ENCODE results near the gene DEAF1. TPM values are rescaled to one million over a fixed set of nuclear protein-coding genes. Genes with fewer than 3 reads are reported as not detected.
"Not testable (repeated sequence)": the region's sequence is repeated elsewhere in the genome, so short reads cannot be mapped to it uniquely, and the experiment has no call there.

The DEAF1 gene
- polyA plus RNA-seq, 2 donors: 20.3 to 42.4 TPM

- peaks cover 0 to 23% of the 10 kb centered on the region in 2 donors for H3K36me3 ChIP-seq (ENCODE audit: control insufficient read depth in 2 of 2, insufficient read depth in 2 of 2, low read length in 1 of 2)
- not testable (repeated sequence) for H3K27ac ChIP-seq (ENCODE audit: low read depth in 2 of 2, low read length in 1 of 2); H3K27me3 ChIP-seq (ENCODE audit: control insufficient read depth in 1 of 2, insufficient read depth in 2 of 2, low read length in 2 of 2); H3K4me3 ChIP-seq (ENCODE audit: low read depth in 1 of 2, low read length in 2 of 2); H3K4me1 ChIP-seq (ENCODE audit: control insufficient read depth in 2 of 2, insufficient read depth in 2 of 2, low read length in 1 of 2); H3K9me3 ChIP-seq (ENCODE audit: control insufficient read depth in 2 of 2, insufficient read depth in 1 of 2, low read depth in 1 of 2, low read length in 1 of 2)
- WGBS, 2 donors: 84 to 90% methylated on average over 12 of the region's 12 CpGs
Observed at GRCh38 chr11:654444-654843, 40.6 kb downstream of the DEAF1 start.

DNA sequence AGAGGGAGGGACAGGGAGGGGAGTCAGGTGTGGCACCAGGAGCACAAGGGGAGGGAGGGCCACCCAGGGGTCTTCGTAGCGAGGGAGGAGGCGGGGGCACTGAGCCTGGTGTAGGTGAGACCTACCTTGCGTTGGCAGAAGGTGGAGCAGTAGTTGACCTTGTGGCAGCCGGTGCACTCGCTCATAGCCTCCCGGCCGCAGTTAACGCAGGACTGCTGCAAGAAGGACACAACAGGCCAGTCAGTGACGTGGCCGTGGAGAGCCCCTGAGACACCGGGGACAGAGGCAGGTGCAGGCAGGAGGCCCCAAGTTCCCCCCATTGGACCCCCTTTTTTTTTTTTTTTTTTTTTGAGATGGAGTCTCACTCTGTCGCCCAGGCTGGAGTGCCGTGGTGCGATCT, 41.2 kb downstream of the DEAF1 start:
- WGBS, 2 donors: 86 to 91% methylated on average over 15 of the region's 15 CpGs
- Histone ChIP-seq H3K27ac (ENCODE audit: low read depth in 2 of 2, low read length in 1 of 2) (no peak overlapping the region), H3K36me3 (ENCODE audit: control insufficient read depth in 2 of 2, insufficient read depth in 2 of 2, low read length in 1 of 2) (peaks cover 0 to 21% of the 10 kb centered on the region in 2 donors), H3K4me1 (ENCODE audit: control insufficient read depth in 2 of 2, insufficient read depth in 2 of 2, low read length in 1 of 2) (no peaks in the 10 kb centered on the region), H3K4me3 (ENCODE audit: low read depth in 1 of 2, low read length in 2 of 2) (no peak overlapping the region), H3K27me3 (ENCODE audit: control insufficient read depth in 1 of 2, insufficient read depth in 2 of 2, low read length in 2 of 2) (no peaks in the 10 kb centered on the region), H3K9me3 (ENCODE audit: control insufficient read depth in 2 of 2, insufficient read depth in 1 of 2, low read depth in 1 of 2, low read length in 1 of 2) (no peaks in the 10 kb centered on the region)

DNA sequence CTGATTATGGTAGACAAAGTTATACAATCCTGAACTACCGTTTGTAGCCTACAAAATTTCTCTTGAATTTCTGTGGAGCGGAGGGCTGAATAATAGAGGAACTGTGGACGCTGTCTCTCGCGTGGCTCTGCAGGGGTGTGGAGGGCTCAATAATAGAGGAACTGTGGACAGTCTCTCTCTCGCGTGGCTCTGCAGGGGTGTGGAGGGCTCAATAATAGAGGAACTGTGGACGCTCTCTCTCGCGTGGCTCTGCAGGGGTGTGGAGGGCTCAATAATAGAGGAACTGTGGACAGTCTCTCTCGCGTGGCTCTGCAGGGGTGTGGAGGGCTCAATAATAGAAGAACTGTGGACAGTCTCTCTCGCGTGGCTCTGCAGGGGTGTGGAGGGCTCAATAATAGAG, 41.9 kb downstream of the DEAF1 start:
- H3K4me1 ChIP-seq (ENCODE audit: control insufficient read depth in 2 of 2, insufficient read depth in 2 of 2, low read length in 1 of 2); H3K4me3 ChIP-seq (ENCODE audit: low read depth in 1 of 2, low read length in 2 of 2); H3K27ac ChIP-seq (ENCODE audit: low read depth in 2 of 2, low read length in 1 of 2); H3K27me3 ChIP-seq (ENCODE audit: control insufficient read depth in 1 of 2, insufficient read depth in 2 of 2, low read length in 2 of 2); H3K9me3 ChIP-seq (ENCODE audit: control insufficient read depth in 2 of 2, insufficient read depth in 1 of 2, low read depth in 1 of 2, low read length in 1 of 2): not testable (repeated sequence)
- H3K36me3 ChIP-seq (ENCODE audit: control insufficient read depth in 2 of 2, insufficient read depth in 2 of 2, low read length in 1 of 2): peaks cover 0 to 18% of the 10 kb centered on the region in 2 donors
- 91 to 93% methylated on average over 14 of the region's 14 CpGs for WGBS, 2 donors

- Histone ChIP-seq H3K4me1 (ENCODE audit: control insufficient read depth in 2 of 2, insufficient read depth in 2 of 2, low read length in 1 of 2) (no peaks in the 10 kb centered on the region), H3K36me3 (ENCODE audit: control insufficient read depth in 2 of 2, insufficient read depth in 2 of 2, low read length in 1 of 2) (peaks cover 0 to 15% of the 10 kb centered on the region in 2 donors)
- 90 to 94% methylated on average over 10 of the region's 10 CpGs for WGBS, 2 donors
Observed at GRCh38 chr11:650482-650881, 44.5 kb downstream of the DEAF1 start.

DNA sequence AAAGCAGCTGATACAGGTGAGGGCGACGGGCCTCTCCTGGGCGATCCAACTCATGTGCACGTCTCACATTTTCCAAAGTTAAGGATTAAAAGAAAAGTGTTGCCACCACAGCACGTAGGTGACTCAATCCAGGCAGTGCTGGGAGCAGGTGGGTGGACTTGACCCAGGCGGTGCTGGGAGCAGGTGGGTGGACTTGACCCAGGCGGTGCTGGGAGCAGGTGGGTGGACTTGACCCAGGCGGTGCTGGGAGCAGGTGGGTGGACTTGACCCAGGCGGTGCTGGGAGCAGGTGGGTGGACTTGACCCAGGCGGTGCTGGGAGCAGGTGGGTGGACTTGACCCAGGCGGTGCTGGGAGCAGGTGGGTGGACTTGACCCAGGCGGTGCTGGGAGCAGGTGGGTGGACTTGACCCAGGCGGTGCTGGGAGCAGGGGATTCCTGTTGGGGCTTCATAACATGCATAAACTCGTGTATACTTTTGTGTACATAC, 47.3 kb downstream of the DEAF1 start:
- peaks cover 3 to 14% of the 10 kb centered on the region in 2 donors for H3K36me3 ChIP-seq (ENCODE audit: control insufficient read depth in 2 of 2, insufficient read depth in 2 of 2, low read length in 1 of 2)
- H3K27ac ChIP-seq (ENCODE audit: low read depth in 2 of 2, low read length in 1 of 2); H3K9me3 ChIP-seq (ENCODE audit: control insufficient read depth in 2 of 2, insufficient read depth in 1 of 2, low read depth in 1 of 2, low read length in 1 of 2); H3K27me3 ChIP-seq (ENCODE audit: control insufficient read depth in 1 of 2, insufficient read depth in 2 of 2, low read length in 2 of 2); H3K4me3 ChIP-seq (ENCODE audit: low read depth in 1 of 2, low read length in 2 of 2); H3K4me1 ChIP-seq (ENCODE audit: control insufficient read depth in 2 of 2, insufficient read depth in 2 of 2, low read length in 1 of 2): not testable (repeated sequence)
- WGBS, 2 donors: 82 to 84% methylated on average over 9 to 10 of the region's 14 CpGs

More at GRCh38 chr11:650482-650881, 44.5 kb downstream of the DEAF1 start:
- no peaks in the 10 kb centered on the region for H3K27me3 ChIP-seq (ENCODE audit: control insufficient read depth in 1 of 2, insufficient read depth in 2 of 2, low read length in 2 of 2)
- H3K27ac ChIP-seq (ENCODE audit: low read depth in 2 of 2, low read length in 1 of 2): no peak overlapping the region
- H3K4me3 ChIP-seq (ENCODE audit: low read depth in 1 of 2, low read length in 2 of 2): no peak overlapping the region
- no peaks in the 10 kb centered on the region for H3K9me3 ChIP-seq (ENCODE audit: control insufficient read depth in 2 of 2, insufficient read depth in 1 of 2, low read depth in 1 of 2, low read length in 1 of 2)

- no peak overlapping the region for H3K27ac ChIP-seq (ENCODE audit: low read depth in 2 of 2, low read length in 1 of 2)
- WGBS, 2 donors: 85 to 94% methylated on average over 14 of the region's 14 CpGs
- H3K4me3 ChIP-seq (ENCODE audit: low read depth in 1 of 2, low read length in 2 of 2): no peak overlapping the region
- H3K27me3 ChIP-seq (ENCODE audit: control insufficient read depth in 1 of 2, insufficient read depth in 2 of 2, low read length in 2 of 2): no peaks in the 10 kb centered on the region
- no peaks in the 10 kb centered on the region for H3K9me3 ChIP-seq (ENCODE audit: control insufficient read depth in 2 of 2, insufficient read depth in 1 of 2, low read depth in 1 of 2, low read length in 1 of 2)
- H3K4me1 ChIP-seq (ENCODE audit: control insufficient read depth in 2 of 2, insufficient read depth in 2 of 2, low read length in 1 of 2): peaks cover 0 to 4% of the 10 kb centered on the region in 2 donors
- H3K36me3 ChIP-seq (ENCODE audit: control insufficient read depth in 2 of 2, insufficient read depth in 2 of 2, low read length in 1 of 2): peaks cover 3 to 26% of the 10 kb centered on the region in 2 donors
Observed at GRCh38 chr11:646214-646613, 48.8 kb downstream of the DEAF1 start.

DNA sequence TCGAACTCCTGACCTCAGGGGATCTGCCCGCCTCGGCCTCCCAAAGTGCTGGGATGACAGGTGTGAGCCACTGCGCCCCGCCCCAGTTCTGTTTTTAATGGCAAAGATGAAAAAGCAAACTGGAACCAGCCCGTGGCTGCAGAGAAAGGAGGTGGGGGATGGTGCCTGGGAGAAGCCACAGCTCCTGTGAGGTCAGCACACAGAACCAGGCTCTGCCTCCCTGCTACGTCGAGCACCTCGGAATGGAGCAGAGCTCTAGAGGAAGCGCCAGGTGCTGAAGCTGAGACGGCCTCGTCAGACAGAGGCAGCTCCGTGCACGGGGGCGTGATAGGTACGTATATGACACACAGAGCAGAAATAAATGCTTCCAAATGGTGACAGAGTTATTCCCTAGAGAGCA, 49.5 kb downstream of the DEAF1 start:
- 83 to 87% methylated on average over 16 of the region's 16 CpGs for WGBS, 2 donors
- Histone ChIP-seq H3K4me3 (ENCODE audit: low read depth in 1 of 2, low read length in 2 of 2) (no peak overlapping the region), H3K36me3 (ENCODE audit: control insufficient read depth in 2 of 2, insufficient read depth in 2 of 2, low read length in 1 of 2) (peaks cover 3 to 24% of the 10 kb centered on the region in 2 donors), H3K27me3 (ENCODE audit: control insufficient read depth in 1 of 2, insufficient read depth in 2 of 2, low read length in 2 of 2) (no peaks in the 10 kb centered on the region), H3K4me1 (ENCODE audit: control insufficient read depth in 2 of 2, insufficient read depth in 2 of 2, low read length in 1 of 2) (peaks cover 0 to 4% of the 10 kb centered on the region in 2 donors), H3K27ac (ENCODE audit: low read depth in 2 of 2, low read length in 1 of 2) (no peak overlapping the region), H3K9me3 (ENCODE audit: control insufficient read depth in 2 of 2, insufficient read depth in 1 of 2, low read depth in 1 of 2, low read length in 1 of 2) (no peaks in the 10 kb centered on the region)

DNA sequence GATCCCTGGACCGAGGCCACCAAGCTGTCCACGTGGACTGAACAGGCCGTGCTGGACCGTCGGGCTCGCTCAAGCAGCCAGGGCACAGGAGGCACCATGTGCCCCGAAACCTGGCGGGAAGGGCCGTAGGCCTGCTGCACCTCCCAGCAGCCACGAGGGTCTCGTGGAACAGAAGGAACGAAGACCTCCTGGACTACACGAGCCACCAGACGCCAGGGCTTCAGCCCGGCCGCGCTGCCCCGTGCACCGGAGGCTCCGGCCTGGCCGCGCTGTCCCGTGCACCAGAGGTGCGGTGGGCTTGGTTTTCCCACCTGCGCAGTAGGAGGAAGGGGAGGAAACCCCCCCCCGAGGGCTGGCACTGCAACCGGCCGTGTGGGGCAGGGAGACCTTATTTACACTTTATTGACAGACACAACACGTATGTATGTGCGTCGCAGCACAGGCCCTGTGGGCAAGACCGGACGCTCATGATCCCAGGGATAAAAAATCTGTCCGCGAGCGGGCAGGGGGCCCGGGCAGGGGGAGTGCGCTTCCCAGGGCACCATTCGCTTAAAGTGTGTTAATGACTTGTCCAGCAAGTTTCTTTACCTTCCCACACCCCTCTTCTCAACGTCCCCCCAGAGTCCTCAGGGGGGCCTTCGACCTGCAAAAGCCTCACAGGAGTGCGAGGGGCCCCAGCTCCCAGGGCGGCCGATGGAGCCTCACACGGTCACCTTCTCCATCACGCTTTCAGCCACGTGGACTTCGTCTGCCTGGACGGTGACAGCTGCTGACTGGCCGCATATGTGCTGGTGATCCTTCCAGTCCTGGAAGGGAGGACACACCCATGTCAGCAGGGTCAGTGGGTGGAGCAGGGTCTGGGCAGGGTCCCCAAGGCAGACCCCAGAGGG, 50.9 kb downstream of the DEAF1 start:
- 89 to 90% methylated on average over 49 to 50 of the region's 50 CpGs for WGBS, 2 donors
- Histone ChIP-seq H3K4me3 (ENCODE audit: low read depth in 1 of 2, low read length in 2 of 2) (no peak overlapping the region), H3K27ac (ENCODE audit: low read depth in 2 of 2, low read length in 1 of 2) (no peak overlapping the region), H3K36me3 (ENCODE audit: control insufficient read depth in 2 of 2, insufficient read depth in 2 of 2, low read length in 1 of 2) (peaks cover 3 to 24% of the 10 kb centered on the region in 2 donors), H3K27me3 (ENCODE audit: control insufficient read depth in 1 of 2, insufficient read depth in 2 of 2, low read length in 2 of 2) (peaks cover 0 to 5% of the 10 kb centered on the region in 2 donors), H3K9me3 (ENCODE audit: control insufficient read depth in 2 of 2, insufficient read depth in 1 of 2, low read depth in 1 of 2, low read length in 1 of 2) (no peaks in the 10 kb centered on the region), H3K4me1 (ENCODE audit: control insufficient read depth in 2 of 2, insufficient read depth in 2 of 2, low read length in 1 of 2) (peaks cover 5 to 12% of the 10 kb centered on the region in 2 donors)

DNA sequence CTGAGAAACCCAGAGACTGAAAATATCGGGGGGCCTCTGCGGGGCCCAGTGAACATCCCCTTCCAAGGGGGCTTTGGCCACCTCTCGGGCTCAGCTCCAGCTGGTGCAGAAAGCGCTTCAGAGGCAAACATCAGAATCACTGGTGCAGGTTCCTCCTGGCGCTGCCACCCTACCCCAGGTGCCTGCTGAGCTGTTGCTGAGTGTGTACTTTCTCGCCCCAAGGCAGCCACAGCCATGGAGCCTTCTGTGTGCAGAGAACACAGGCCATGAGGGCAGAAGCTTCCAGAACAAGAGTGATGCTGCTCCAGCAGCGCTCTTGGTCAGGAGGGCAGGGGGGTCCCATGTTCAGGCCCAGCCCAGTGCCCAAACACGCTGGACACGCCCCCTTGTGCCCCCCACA, 51.7 kb downstream of the DEAF1 start:
- Histone ChIP-seq H3K4me3 (ENCODE audit: low read depth in 1 of 2, low read length in 2 of 2) (no peak overlapping the region), H3K9me3 (ENCODE audit: control insufficient read depth in 2 of 2, insufficient read depth in 1 of 2, low read depth in 1 of 2, low read length in 1 of 2) (no peaks in the 10 kb centered on the region), H3K36me3 (ENCODE audit: control insufficient read depth in 2 of 2, insufficient read depth in 2 of 2, low read length in 1 of 2) (peaks cover 3 to 24% of the 10 kb centered on the region in 2 donors), H3K27me3 (ENCODE audit: control insufficient read depth in 1 of 2, insufficient read depth in 2 of 2, low read length in 2 of 2) (peaks cover 0 to 8% of the 10 kb centered on the region in 2 donors), H3K27ac (ENCODE audit: low read depth in 2 of 2, low read length in 1 of 2) (no peak overlapping the region), H3K4me1 (ENCODE audit: control insufficient read depth in 2 of 2, insufficient read depth in 2 of 2, low read length in 1 of 2) (peaks cover 5 to 14% of the 10 kb centered on the region in 2 donors)
- WGBS, 2 donors: 95 to 96% methylated on average over 9 of the region's 9 CpGs
